IgD-negative memory B cell (primary cell): ENCODE data around the gene BPTF. TPM values are rescaled to one million over a fixed set of nuclear protein-coding genes. Genes with fewer than 3 reads are reported as not detected.
"Not testable (repeated sequence)": the region's sequence is repeated elsewhere in the genome, so short reads cannot be mapped to it uniquely, and the experiment has no call there.

Source experiments
- H3K27ac Mint-ChIP-seq, 3 donors: one replicate each; pipeline ENCODE4 v1.8.0; 2020 to 2022; ENCODE audit warnings: mild to moderate bottlenecking in 3 of 3, mixed read lengths in 3 of 3, moderate library complexity in 1 of 3
- H3K27me3 Mint-ChIP-seq: one replicate; pipeline ENCODE4 v1.8.0; 2021; ENCODE audit warnings: mixed read lengths
- H3K36me3 Mint-ChIP-seq: one replicate; pipeline ENCODE4 v1.8.0; 2020; ENCODE audit warnings: mild to moderate bottlenecking, mixed read lengths
- H3K4me1 Mint-ChIP-seq, 3 donors: one replicate each; pipeline ENCODE4 v1.8.0; 2020 to 2022; ENCODE audit warnings: mixed read lengths in 3 of 3, mild to moderate bottlenecking in 1 of 3
- H3K4me3 Mint-ChIP-seq, 4 donors: one replicate each; pipeline ENCODE4 v1.8.0; 2020 to 2022; ENCODE audit warnings: mild to moderate bottlenecking in 4 of 4, mixed read lengths in 4 of 4, moderate library complexity in 3 of 4
- H3K9me3 Mint-ChIP-seq, 3 donors: one replicate each; pipeline ENCODE4 v1.8.0; 2020 to 2021; ENCODE audit warnings: mixed read lengths in 3 of 3, mild to moderate bottlenecking in 1 of 3
- polyA plus RNA-seq: library from polyadenylated mRNA; unstranded; fragments of 300-500 nt; fragmentation: Illumina TruSeq; gene quantifications from one replicate; pipeline ENCODE4 v1.2.3, GENCODE V29; 2021

The BPTF gene
- polyA plus RNA-seq, 1 donor from 2014 or later: 21.6 TPM

GRCh38 chr17:67950945-67951344 lies 125.6 kb downstream of the BPTF start:
- Mint-ChIP-seq H3K36me3 (peaks cover 7% of the 10 kb centered on the region), H3K27me3 (no peaks in the 10 kb centered on the region), H3K9me3 (no peaks in the 10 kb centered on the region), H3K4me1 (no peaks in the 10 kb centered on the region), H3K4me3 (no peak overlapping the region), H3K27ac (no peak overlapping the region)

GRCh38 chr17:67959510-67959909 lies 134.2 kb downstream of the BPTF start:
- Mint-ChIP-seq H3K27ac (peak overlapping the region in 1 of 3 donors; percentile 14), H3K9me3 (no peaks in the 10 kb centered on the region), H3K36me3 (no peaks in the 10 kb centered on the region), H3K4me3 (no peak overlapping the region), H3K4me1 (peaks cover 0 to 4% (median 3%) of the 10 kb centered on the region in 3 donors), H3K27me3 (no peaks in the 10 kb centered on the region)

DNA sequence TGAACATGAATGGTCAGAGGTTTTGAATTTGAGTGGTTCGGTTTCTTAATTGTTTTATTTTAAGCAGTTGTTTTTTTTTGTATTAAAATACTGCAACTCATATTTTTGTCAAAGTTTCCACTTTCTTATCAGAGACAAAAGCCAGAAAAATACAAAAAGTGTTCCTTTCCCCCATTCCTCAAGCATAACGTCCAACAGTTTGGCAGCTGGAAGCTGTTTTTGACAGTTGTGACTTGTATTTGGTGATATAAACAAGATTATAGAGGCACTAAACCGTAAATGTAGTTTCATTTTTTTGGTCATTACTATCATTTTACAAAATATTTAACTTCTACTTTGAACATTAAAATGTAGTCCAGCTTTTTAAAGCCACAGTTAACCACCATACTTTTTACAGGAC lies 135.0 kb downstream of the BPTF start:
- not testable (repeated sequence) for H3K4me3 Mint-ChIP-seq, H3K4me1 Mint-ChIP-seq, H3K9me3 Mint-ChIP-seq, H3K27me3 Mint-ChIP-seq, H3K36me3 Mint-ChIP-seq
- H3K27ac Mint-ChIP-seq: peak overlapping the region in 1 of 3 donors; percentile 4

- H3K4me1 Mint-ChIP-seq, H3K4me3 Mint-ChIP-seq, H3K9me3 Mint-ChIP-seq, H3K36me3 Mint-ChIP-seq, H3K27me3 Mint-ChIP-seq: not testable (repeated sequence)
- H3K27ac Mint-ChIP-seq: peak overlapping the region in 1 of 3 donors; percentile 33
These were observed 136.9 kb downstream of the BPTF start for GRCh38 chr17:67962156-67962555.

DNA sequence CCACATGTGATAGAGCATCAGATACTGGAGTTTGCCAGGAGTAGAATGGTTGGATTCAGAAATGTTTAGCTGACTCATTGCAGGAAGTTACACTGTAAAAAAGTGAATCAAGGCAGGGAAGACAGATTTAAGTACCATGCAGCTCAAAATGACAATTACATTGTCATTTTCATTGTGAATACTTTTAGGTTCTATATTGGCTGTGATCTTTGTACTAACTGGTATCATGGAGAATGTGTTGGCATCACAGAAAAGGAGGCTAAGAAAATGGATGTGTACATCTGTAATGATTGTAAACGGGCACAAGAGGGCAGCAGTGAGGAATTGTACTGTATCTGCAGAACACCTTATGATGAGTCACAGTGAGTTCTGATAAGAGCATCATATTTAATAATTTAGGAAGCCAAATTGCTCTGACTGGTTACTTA lies 137.9 kb downstream of the BPTF start:
- not testable (repeated sequence) for H3K4me3 Mint-ChIP-seq, H3K27me3 Mint-ChIP-seq, H3K4me1 Mint-ChIP-seq, H3K9me3 Mint-ChIP-seq, H3K36me3 Mint-ChIP-seq
- H3K27ac Mint-ChIP-seq: peak overlapping the region in 2 of 3 donors; percentile 1 to 73

DNA sequence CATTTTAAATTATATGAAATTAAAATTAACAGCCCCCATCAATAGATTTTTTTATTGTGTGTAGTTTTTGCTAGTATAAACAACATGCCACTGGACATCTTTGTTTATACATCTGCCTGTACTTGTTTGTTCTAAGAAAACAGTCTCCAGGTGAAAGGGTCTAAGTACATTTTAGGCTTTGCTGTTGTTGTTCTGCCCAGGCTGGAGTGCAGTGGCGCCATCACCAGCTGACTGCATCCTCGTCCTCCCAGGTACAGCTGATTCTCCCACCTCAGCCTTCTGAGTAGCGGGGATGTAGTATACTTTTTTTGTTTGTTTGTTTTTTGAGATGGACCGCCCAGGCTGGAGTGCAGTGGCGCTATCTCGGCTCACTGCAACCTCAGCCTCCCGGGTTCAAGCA lies 145.5 kb downstream of the BPTF start:
- Mint-ChIP-seq H3K4me1 (no peaks in the 10 kb centered on the region), H3K36me3 (no peaks in the 10 kb centered on the region), H3K4me3 (no peak overlapping the region), H3K27me3 (no peaks in the 10 kb centered on the region), H3K27ac (no peak overlapping the region), H3K9me3 (no peaks in the 10 kb centered on the region)

DNA sequence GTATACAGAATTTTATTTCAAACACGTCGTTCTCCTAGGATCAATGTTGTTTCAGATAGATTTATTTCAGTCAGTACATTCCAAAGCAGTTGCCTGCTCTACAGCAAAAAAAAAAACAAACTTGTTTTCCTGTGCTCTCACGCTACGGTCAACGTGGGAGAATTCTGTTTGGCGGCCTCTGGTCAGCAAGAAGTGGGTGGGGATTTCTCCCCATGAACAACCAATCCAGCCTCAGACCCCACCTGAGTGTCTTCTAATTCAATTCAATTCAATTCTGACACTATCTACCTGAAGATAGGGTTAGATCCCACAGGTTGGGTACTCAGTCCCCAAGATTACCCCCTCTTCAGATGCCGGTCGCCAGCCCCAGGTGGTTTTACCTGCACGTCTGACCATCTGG lies 148.9 kb downstream of the BPTF start:
- Mint-ChIP-seq H3K27ac (no peak overlapping the region), H3K36me3 (peaks cover 4% of the 10 kb centered on the region), H3K9me3 (no peaks in the 10 kb centered on the region), H3K27me3 (no peaks in the 10 kb centered on the region), H3K4me3 (no peak overlapping the region), H3K4me1 (no peaks in the 10 kb centered on the region)

DNA sequence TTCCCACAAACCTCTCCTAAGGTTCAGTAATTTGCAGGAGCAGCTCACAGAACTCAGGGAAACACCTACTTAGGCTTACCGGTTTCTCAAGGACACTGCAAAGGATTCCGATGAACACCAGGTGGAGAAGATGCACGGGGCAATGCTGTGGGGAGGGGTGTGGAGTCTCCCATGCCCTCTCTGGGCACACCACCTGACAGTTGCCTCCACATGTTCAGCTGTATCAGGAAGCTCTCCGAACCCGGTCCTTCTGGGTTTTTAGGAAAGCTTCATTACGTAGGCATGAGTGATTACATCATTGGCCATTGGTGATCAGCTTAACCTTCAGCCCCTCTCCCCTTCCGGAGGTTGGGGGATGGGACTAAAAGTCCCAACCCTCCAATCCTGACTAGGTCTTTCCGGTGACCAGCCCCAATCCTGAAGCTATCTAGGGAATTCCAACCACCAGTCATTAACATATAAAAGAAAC lies 149.3 kb downstream of the BPTF start:
- no peak overlapping the region for H3K27ac Mint-ChIP-seq
- H3K9me3 Mint-ChIP-seq: no peaks in the 10 kb centered on the region
- H3K36me3 Mint-ChIP-seq: peaks cover 4% of the 10 kb centered on the region
- H3K27me3 Mint-ChIP-seq: no peaks in the 10 kb centered on the region
- no peak overlapping the region for H3K4me3 Mint-ChIP-seq
- no peaks in the 10 kb centered on the region for H3K4me1 Mint-ChIP-seq

DNA sequence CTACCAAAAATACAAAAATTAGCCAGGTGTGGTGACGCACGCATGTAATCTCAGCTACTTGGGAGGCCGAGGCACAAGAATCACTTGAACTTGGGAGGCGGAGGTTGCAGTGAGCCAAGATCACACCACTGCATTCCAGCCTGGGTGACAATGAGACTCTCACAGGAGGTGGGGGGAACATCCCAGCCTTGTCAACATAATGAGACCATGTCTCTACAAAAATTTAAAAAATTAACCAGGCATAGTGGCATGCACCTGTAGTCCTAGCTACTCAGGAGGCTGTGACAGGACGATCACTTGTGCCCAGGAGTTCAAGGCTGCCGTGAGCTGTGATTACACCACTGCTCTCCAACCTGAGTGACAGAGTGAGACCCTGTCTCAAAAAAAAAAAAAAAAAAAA lies 151.0 kb downstream of the BPTF start:
- H3K27ac Mint-ChIP-seq, H3K9me3 Mint-ChIP-seq, H3K36me3 Mint-ChIP-seq, H3K4me1 Mint-ChIP-seq, H3K4me3 Mint-ChIP-seq, H3K27me3 Mint-ChIP-seq: not testable (repeated sequence)

GRCh38 chr17:67980456-67980855 lies 155.2 kb downstream of the BPTF start:
- H3K4me3 Mint-ChIP-seq: peak overlapping the region in 2 of 4 donors; percentile 79 to 80

DNA sequence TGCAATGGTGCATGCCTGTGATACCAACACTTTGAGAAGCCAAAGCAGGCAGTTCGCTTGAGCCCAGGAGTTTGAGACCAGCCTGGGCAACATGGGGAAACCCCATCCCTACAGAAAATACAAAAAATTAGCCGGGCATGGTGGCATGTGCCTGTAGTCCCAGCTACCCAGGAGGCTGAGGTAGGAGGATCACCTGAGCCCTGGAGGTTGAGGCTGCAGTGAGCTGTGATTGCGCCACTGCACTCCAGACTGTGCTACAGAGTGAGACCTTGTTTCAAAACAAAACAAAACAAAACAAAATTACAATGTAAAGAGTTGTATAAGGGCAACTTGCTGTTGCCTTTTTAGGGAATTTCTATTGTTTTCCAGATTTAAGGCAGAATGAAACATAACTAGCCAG lies 155.6 kb downstream of the BPTF start:
- H3K36me3 Mint-ChIP-seq, H3K27me3 Mint-ChIP-seq, H3K4me3 Mint-ChIP-seq, H3K9me3 Mint-ChIP-seq: not testable (repeated sequence)
- peak overlapping the region in 2 of 3 donors; percentile 64 to 82 for H3K27ac Mint-ChIP-seq
- H3K4me1 Mint-ChIP-seq: peaks cover 6 to 14% (median 9%) of the 10 kb centered on the region in 3 donors

More at GRCh38 chr17:67980456-67980855, 155.2 kb downstream of the BPTF start:
- Mint-ChIP-seq H3K27me3 (no peaks in the 10 kb centered on the region), H3K9me3 (no peaks in the 10 kb centered on the region), H3K27ac (peak overlapping the region in 2 of 3 donors; percentile 64 to 82), H3K4me1 (peaks cover 6 to 14% (median 9%) of the 10 kb centered on the region in 3 donors), H3K36me3 (peaks cover 4% of the 10 kb centered on the region)

DNA sequence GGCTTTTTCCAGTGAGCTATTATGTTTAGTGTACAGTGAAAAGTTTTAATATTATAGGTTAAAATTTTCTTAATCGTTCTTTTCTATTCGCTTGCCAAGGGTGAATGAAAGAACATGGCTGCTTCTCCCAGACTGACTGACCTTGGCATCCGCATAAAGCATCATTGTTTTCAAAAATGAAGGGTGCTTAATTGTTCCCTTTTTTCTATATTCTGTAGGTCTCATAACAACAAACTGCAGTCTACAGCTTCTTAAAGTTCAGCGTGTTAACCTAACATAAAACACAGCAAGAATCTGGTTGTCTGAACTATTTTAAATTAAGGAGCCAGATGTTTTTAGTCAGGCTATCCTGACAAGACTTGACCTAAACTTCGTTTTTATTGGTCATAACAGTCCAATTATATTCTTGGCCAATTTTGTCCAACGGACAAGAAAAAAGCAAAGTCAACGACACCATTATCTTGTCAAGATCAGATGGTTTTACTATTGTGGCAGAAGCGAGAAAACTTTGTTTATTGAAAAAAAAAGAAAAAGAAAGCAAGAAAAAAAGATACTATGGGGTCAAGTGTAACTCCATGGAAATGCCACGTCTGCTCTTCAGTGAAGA lies 156.8 kb downstream of the BPTF start:
- Mint-ChIP-seq H3K27ac (no peak overlapping the region), H3K36me3 (peaks cover 4% of the 10 kb centered on the region), H3K27me3 (no peaks in the 10 kb centered on the region), H3K4me3 (no peak overlapping the region), H3K4me1 (peaks cover 6 to 14% (median 9%) of the 10 kb centered on the region in 3 donors), H3K9me3 (no peaks in the 10 kb centered on the region)

- Mint-ChIP-seq H3K27ac (no peak overlapping the region), H3K4me3 (no peak overlapping the region), H3K27me3 (no peaks in the 10 kb centered on the region), H3K4me1 (peaks cover 6 to 14% (median 9%) of the 10 kb centered on the region in 3 donors), H3K9me3 (no peaks in the 10 kb centered on the region), H3K36me3 (peaks cover 4% of the 10 kb centered on the region)
These were observed 157.5 kb downstream of the BPTF start for GRCh38 chr17:67982686-67983382.

GRCh38 chr17:67983383-67983688 lies 158.0 kb downstream of the BPTF start:
- Mint-ChIP-seq H3K4me3 (no peak overlapping the region), H3K27me3 (no peaks in the 10 kb centered on the region), H3K36me3 (peaks cover 4% of the 10 kb centered on the region), H3K9me3 (no peaks in the 10 kb centered on the region), H3K27ac (no peak overlapping the region), H3K4me1 (peaks cover 6 to 14% (median 9%) of the 10 kb centered on the region in 3 donors)

- H3K27me3 Mint-ChIP-seq: peaks cover 9% of the 10 kb centered on the region
- peaks cover 3% of the 10 kb centered on the region for H3K36me3 Mint-ChIP-seq
- no peak overlapping the region for H3K27ac Mint-ChIP-seq
- peaks cover 13 to 25% (median 18%) of the 10 kb centered on the region in 3 donors for H3K4me1 Mint-ChIP-seq
- peak overlapping the region in 1 of 4 donors; percentile 29 for H3K4me3 Mint-ChIP-seq
- no peaks in the 10 kb centered on the region for H3K9me3 Mint-ChIP-seq
These were observed 165.6 kb downstream of the BPTF start for GRCh38 chr17:67990909-67991308.

DNA sequence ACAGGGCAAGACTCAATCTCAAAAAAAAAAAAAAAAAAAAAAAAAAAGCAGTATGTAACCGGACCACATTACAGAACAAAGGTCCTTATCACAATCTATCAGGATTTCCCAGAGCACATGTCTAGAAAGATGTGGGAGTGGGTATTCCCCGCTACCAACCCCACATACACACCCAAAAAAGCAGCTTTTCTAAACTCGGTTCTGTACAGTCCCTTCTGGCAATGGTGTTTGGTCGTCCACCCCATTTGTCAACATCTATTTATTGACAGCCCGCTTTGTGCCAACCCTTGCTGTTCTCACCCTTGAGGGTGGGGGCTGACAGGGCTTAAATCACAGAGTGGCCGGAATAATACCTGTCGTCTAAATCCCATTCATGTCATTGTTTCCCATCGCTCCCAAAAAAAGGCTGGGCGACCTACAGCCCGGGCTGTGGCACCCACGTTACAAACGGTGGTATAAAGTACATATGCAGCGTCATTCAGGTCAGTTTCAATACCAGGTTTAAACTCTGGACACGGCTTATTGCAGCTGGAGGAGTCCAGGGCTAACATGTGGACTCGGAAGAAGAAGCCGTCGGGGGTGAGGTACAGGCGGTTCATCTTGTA lies 167.3 kb downstream of the BPTF start:
- Mint-ChIP-seq H3K27me3 (peaks cover 19% of the 10 kb centered on the region), H3K9me3 (no peaks in the 10 kb centered on the region), H3K27ac (peak overlapping the region; percentile 43 to 97 (median 76)), H3K36me3 (peaks cover 3% of the 10 kb centered on the region), H3K4me1 (peaks cover 14 to 28% (median 23%) of the 10 kb centered on the region in 3 donors), H3K4me3 (peak overlapping the region; percentile 88 to 99 (median 94))
